Measurements from ENCODE around the gene CD19. TPM values are rescaled to one million over a fixed set of nuclear protein-coding genes. Genes with fewer than 3 reads are reported as not detected.
A peak's percentile ranks its signal among the peaks of the same experiment; 100 is the strongest.

Gene CD19
- total and polyA plus RNA-seq, 12 donors = 0.26 to 1.8 (median 0.46) TPM; not detected in 2

DNA sequence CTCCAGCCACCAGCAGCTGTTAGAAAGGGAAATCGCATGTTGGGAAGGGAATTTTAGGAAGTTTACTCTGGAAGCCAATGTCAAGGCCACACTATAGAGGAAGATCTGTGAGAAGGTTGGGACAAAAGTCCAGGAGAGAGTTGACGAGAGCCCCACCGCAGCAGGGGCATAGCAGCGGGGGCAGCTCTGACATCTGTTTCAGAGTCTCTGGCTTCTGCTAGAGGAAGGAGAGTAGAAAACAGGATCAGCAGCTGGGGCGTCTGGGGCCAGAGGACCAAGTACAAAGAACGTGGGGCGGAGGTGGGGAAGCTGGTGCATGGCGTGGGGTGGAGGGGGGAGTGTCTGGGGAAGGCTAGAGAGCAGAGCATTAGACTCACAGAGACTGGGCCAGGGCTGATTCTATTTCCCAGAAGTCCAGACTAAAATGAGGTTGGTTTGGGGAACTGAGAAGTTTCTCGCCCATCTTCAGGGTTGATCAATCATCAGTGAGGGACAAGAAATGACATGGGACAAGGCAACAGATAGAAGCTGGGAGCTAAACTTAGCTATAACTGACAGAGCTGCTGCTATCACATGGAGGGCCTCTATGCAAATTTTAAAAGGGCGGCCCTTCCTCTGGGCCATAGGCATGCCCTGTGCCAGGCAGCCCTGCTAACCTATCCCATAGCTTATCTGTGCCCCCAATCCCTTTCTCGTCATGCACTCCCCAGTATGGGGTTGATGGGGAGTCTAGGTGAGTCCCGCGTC, 7.9 kb upstream of the CD19 start:
- intact Hi-C loops (cut with DNase I) = no loop called here
- TF ChIP-seq, protein P1, sequence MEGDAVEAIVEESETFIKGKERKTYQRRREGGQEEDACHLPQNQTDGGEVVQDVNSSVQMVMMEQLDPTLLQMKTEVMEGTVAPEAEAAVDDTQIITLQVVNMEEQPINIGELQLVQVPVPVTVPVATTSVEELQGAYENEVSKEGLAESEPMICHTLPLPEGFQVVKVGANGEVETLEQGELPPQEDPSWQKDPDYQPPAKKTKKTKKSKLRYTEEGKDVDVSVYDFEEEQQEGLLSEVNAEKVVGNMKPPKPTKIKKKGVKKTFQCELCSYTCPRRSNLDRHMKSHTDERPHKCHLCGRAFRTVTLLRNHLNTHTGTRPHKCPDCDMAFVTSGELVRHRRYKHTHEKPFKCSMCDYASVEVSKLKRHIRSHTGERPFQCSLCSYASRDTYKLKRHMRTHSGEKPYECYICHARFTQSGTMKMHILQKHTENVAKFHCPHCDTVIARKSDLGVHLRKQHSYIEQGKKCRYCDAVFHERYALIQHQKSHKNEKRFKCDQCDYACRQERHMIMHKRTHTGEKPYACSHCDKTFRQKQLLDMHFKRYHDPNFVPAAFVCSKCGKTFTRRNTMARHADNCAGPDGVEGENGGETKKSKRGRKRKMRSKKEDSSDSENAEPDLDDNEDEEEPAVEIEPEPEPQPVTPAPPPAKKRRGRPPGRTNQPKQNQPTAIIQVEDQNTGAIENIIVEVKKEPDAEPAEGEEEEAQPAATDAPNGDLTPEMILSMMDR (IDR thresholded peaks at IDR 0.05) = no peak
- no peak for TF ChIP-seq POLR2A (IDR thresholded peaks at IDR 0.05)
- peak overlapping the region in 4 of 5 donors; percentile 86 to 99 (median 96) for H3K27ac ChIP-seq
- H3K9me3 ChIP-seq (replicated peaks in 1 of 3) = no peaks in the 10 kb centered on the region
- H3K4me3 ChIP-seq = peak overlapping the region in 1 of 4 donors; percentile 66
- no peaks in the 10 kb centered on the region for H3K27me3 ChIP-seq
- H3K36me3 ChIP-seq (replicated peaks in 1 of 2) = peaks cover 0 to 11% of the 10 kb centered on the region in 2 donors
- peak in 1 of 7 donors; percentile 19 for DNase-seq
- peaks cover 16 to 24% of the 10 kb centered on the region in 2 donors for H3K4me1 ChIP-seq (replicated peaks in 1 of 2)
- 59 to 68% (median 62%) methylated on average over 11 to 13 of the region's 13 CpGs for WGBS, 4 donors

GRCh38 chr16:28924399-28924761, 7.4 kb upstream of the CD19 start:
- Histone ChIP-seq H3K4me1 (replicated peaks in 1 of 2) (peaks cover 16 to 24% of the 10 kb centered on the region in 2 donors), H3K27ac (peak overlapping the region in 4 of 5 donors; percentile 86 to 99 (median 96)), H3K27me3 (no peaks in the 10 kb centered on the region), H3K4me3 (peak overlapping the region in 2 of 4 donors; percentile 51 to 66), H3K9me3 (replicated peaks in 1 of 3) (no peaks in the 10 kb centered on the region), H3K36me3 (replicated peaks in 1 of 2) (peaks cover 0 to 5% of the 10 kb centered on the region in 2 donors)
- WGBS, 4 donors = 0 to 26% (median 16%) methylated on average over 1 to 15 of the region's 15 CpGs
- peak in 1 of 7 donors; percentile 13 for DNase-seq
- intact Hi-C loops (cut with DNase I) = no loop called here
- no peak for TF ChIP-seq POLR2A (IDR thresholded peaks at IDR 0.05)
- TF ChIP-seq, protein P1 (IDR thresholded peaks at IDR 0.05) = no peak

- peak within 1 kb of the TSS; percentile 86 to 99 (median 95) for H3K27ac ChIP-seq
- no peaks in the 10 kb centered on the region for H3K27me3 ChIP-seq
- H3K4me3 ChIP-seq = peak within 1 kb of the TSS; percentile 51 to 94 (median 72)
- DNase-seq = peak; percentile 91 to 97 (median 95)
- peaks cover 0 to 3% of the 10 kb centered on the region in 2 donors for H3K36me3 ChIP-seq (replicated peaks in 1 of 2)
- intact Hi-C loops (cut with DNase I) = no loop called here
- H3K4me1 ChIP-seq (replicated peaks in 1 of 2) = peaks cover 16 to 24% of the 10 kb centered on the region in 2 donors
- 0 to 1% (median 1%) methylated on average over 17 to 66 of the region's 66 CpGs for WGBS, 4 donors
- TF ChIP-seq POLR2A (IDR thresholded peaks at IDR 0.05) = no peak
- TF ChIP-seq, protein P1 (IDR thresholded peaks at IDR 0.05) = no peak
- no peaks in the 10 kb centered on the region for H3K9me3 ChIP-seq (replicated peaks in 1 of 3)
These were observed 6.9 kb upstream of the CD19 start, which contains the start of gene RABEP2 for GRCh38 chr16:28924762-28925385. Gene RABEP2, minus strand, starts transcription at chr16:28925238. Its CDS starts 75 bp downstream, at chr16:28925163.

Data from adrenal gland (tissue), 12 donors.